GM18499 (cell line): ENCODE data around the gene MID1.

Experiments
- ATAC-seq: cut with Tn5 transposase; IDR thresholded peaks from one replicate; pipeline ENCODE4 v1.9.1; 2021; ENCODE audit warnings: moderate number of reproducible peaks; ENCODE audit not compliant: insufficient read depth, unreplicated experiment

MID1 gene

GRCh38 chrX:10395643-10396042 lies 224.7 kb downstream of the MID1 start:
- no peak for ATAC-seq
